ENCODE data around the gene WDR20.
"Not testable (repeated sequence)": the region's sequence is repeated elsewhere in the genome, so short reads cannot be mapped to it uniquely, and the experiment has no call there.

Gene WDR20

GRCh38 chr14:102134719-102135118 is 5.0 kb upstream of the WDR20 start:
- not testable (repeated sequence) for DNase-seq

DNA sequence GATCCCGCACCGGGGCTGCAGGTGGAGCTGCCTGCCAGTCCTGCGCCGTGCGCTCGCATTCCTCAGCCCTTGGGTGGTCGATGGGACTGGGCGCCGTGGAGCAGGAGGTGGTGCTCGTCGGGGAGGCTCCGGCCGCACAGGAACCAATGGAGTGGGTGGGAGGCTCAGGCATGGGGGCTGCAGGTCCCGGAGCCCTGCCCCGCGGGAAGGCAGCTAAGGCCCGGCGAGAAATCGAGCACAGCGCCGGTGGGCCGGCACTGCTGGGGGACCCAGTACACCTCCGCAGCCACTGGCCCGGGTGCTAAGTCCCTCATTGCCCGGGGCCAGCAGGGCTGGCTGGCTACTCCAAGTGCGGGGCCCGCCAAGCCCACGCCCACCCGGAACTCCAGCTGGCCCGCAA is 4.2 kb upstream of the WDR20 start:
- DNase-seq = not testable (repeated sequence)

GRCh38 chr14:102138535-102138934 is 1.2 kb upstream of the WDR20 start:
- no peak for DNase-seq

DNA sequence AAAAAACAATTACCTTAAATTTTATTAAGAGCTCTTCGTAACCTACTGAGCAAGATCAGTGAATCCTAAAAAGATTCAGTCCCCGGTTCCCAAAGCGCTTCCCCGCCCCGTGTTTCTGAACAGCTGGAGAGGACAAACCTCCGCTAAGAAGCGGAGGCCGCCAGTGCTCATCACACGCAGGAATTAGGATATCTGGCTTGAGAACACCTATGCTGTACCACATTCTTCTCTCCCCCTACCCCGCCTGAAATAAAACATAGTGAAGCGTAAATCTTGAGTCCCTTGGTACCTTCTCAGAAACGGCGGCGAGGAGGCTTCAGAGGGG is 774 bp upstream of the WDR20 start:
- DNase-seq = no peak

- DNase-seq = no peak
Observed at GRCh38 chr14:102140027-102140749, 491 bp downstream of the WDR20 start.

DNA sequence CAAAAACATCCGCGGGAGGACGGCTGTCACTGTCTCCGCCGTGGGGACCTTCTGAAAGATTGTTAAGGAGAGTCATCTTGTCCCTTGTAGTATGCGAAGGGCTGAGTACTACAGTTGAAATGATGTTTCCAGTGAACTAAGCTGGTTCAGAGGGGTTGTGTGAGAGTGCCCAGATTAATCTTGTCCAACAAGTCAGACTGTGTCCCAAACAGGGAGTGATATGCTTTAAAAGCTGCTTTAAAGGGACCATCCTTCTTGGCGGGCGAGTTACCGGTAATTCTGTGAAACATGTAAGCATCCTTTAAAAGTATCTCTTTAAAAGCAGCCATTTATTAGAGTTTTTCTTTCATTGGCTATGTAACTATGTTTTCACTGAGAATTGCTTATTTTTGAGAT is 1.1 kb downstream of the WDR20 start:
- no peak for DNase-seq

DNA sequence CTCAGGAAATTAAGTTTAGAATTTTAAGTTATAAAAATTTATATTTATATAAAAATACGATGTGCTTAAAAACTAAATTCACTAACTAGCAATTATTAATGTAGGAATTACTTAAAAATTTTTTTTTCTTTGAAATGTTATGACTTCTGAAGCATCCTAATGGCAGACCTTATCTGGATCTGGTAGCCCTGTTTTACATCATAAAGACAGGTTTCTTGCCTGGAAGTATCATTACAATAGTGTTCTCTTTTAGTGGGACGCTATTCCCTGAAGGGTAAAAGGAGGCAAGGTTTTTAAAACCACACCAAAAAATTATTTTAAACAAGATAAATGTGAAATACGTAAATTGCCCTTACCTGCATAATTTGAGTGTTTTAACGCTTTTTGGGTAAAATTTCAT is 2.1 kb downstream of the WDR20 start:
- DNase-seq = no peak

DNA sequence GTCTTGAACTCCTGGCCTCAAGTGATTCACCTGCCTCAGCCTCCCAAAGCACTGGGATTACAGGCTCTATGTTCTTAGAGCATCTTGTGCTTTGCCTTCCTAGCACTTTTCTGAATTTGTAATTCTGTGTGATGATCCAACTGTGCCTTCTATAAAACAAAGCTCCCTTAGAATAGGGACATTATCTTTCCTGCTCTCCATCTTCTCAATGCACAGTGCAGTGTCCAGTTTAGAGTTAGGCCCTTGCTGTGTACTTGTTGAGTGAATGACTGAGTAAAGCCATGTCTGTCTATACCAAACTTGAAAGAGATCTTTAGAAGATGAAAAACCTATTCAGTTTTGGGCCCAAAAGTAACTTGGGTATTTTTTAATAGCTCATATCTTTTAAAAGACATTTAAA is 5.2 kb downstream of the WDR20 start:
- no peak for DNase-seq

- no peak for DNase-seq
Observed at GRCh38 chr14:102145395-102145794, 5.7 kb downstream of the WDR20 start.

- DNase-seq = no peak
Observed at GRCh38 chr14:102146423-102146822, 6.7 kb downstream of the WDR20 start.

- no peak for DNase-seq
Observed at GRCh38 chr14:102150083-102150482, 10.4 kb downstream of the WDR20 start.

- DNase-seq = no peak
Observed at GRCh38 chr14:102150744-102151143, 11.0 kb downstream of the WDR20 start.

- DNase-seq = not testable (repeated sequence)
Observed at GRCh38 chr14:102151411-102151810, 11.7 kb downstream of the WDR20 start.

DNA sequence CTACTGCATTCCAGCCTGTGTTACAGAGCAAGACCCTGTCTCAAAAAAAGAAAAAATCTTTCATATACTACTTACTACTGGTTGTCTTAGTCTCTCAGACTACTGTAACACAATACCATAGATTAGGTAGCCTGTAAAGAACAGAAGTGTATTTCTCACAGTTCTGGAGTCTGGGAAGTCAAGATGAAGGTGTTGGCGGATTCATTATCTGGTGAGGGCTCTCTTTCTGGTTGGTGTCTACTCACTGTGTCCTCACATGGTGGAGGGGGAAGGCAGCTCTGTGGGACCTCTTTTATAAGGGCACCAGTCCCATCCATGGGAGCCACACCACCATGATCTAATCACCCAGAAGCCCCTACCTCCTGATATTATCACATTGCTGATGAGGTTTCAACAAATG is 14.4 kb downstream of the WDR20 start:
- DNase-seq = no peak

DNA sequence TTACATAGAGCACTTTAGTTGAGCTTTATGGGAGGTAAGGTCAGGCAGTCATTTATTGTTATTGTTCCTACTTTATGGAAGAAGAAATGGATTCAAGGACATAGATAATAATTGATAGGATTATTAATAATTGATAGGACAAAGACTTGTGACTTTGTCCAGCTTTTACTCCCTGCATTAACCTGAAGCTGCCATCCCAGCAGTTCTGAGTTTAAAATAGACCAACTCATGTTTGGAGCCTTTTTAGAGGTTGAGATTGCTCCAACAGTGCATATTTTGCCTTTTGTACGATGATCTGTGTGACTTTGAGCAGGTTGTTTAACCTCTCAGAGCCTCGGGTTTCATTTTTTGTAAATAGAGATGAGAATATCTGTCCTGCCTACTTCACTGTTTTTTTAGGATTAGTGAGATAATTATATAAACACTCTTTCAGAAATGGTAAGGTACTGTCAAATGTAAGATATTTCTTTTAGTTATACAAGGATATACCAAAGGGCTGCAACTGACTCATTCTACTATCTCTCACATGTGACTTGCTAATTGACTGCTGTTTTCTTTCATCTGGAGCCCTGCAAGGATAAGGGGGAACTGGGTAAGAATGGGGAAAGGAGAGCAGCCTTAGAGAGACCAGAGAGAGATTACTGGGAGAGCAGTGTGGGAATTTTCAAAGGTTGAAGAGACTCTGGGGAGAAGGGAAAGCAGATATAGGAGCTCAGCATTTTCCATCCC is 15.3 kb downstream of the WDR20 start:
- DNase-seq = no peak

- DNase-seq = no peak
Observed at GRCh38 chr14:102157346-102157745, 17.6 kb downstream of the WDR20 start.

- no peak for DNase-seq
Observed at GRCh38 chr14:102158797-102159196, 19.1 kb downstream of the WDR20 start.

GRCh38 chr14:102159841-102160240 is 20.1 kb downstream of the WDR20 start:
- DNase-seq = no peak

GRCh38 chr14:102162487-102162886 is 22.8 kb downstream of the WDR20 start:
- DNase-seq = no peak

DNA sequence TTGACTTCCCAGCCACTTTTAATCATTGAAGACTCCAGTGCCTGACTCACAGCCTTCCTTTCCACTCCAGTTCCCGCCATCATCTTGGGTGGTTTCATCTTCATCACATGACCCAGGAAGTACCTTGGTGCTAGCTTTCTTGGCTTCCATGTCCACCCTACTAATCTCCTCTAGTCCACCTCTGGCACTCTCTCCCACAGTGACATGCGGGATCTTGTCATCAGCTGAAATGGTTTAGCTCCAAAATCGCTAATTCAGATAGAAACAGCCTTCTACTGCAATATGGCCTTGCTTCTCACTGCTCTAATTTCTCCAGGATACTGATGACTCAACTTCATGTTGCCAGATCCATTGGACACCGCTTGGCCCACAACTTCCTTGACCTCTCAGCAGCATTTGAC is 24.5 kb downstream of the WDR20 start:
- no peak for DNase-seq

DNA sequence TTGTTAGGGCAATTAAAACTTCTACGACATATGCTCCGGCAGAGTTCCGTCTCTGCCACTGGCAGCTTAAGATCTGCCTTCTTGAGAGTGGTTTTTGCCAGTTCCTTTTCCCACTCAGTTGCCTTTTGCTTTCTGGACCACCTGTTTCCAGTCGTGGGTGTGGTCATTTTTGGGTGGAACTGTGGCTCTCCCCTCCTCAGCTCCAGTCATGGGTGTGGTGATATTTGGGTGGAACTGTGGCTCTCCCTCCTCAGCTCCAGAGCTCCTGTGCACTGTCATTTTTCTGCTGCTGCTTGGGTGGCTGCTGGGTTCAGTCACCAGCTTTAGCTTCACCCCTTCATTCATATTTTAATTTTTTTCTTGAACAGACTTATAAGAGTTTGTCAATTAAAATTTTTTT is 25.3 kb downstream of the WDR20 start:
- DNase-seq = no peak

GRCh38 chr14:102170061-102170460 is 30.4 kb downstream of the WDR20 start:
- no peak for DNase-seq

DNA sequence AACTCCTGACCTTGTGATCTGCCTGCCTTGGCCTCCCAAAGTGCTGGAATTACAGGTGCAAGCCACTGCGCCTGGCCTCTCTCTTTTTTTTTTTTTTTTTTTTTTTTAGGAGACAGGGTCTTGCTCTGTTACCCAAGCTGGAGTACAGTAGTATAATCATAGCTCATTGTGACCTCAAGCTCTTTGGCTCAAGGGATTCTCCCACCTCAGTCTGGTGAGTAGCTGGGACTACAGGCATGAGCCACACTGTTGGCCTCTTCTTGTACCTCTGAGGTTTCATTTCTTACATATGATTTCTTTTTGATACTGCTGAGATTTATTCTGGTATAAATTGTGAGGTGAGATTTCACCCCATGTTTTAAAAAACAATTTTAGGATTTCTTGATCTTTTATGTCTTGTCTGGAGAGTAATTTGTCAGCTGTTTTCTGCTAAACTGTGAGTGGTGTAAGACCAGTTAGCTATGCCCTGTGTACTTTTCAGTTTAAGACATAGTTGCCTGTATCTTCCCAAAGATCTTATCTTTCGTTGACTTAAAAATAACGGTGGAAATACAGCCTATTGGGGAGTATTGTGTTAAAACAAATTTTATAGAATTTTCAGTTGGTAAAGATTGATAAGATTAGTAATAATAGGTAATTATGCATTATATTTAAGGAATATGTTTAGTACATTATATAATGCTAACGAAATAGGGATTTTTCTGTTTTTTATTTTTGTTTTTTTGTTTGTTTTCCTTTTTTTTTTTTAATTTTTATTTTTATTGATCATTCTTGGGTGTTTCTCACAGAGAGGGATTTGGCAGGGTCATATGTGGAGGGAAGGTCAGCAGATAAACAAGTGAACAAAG is 31.7 kb downstream of the WDR20 start:
- DNase-seq = no peak

- not testable (repeated sequence) for DNase-seq
Observed at GRCh38 chr14:102172021-102172272, 32.2 kb downstream of the WDR20 start.

Data from cortex of kidney (tissue), 1 donor.